ENCODE data around the gene WWC2. TPM values are rescaled to one million over a fixed set of nuclear protein-coding genes. Genes with fewer than 3 reads are reported as not detected.

WWC2 gene
- polyA plus RNA-seq, 2 donors = 2.9 to 3.4 TPM

DNA sequence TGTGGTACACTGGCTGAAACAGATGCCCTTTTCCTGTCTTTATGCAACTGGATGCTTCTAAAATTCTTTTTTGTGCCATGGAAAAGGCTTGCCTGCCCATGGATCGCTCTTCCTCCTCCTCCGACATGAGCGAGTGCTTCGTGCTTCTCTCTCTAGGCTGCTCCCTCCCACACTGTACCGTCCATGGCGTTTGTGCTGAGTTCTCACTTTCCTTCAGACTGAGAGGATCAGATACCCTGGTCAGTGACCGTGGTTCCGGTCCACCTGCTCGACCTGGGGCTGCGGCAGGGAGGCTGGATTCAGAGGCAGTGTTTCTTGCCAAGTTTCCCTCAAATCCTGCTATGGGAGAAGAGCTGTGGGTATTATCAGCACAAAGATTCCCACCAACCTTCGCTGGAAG is 233.4 kb downstream of the WWC2 start:
- peaks cover 2 to 11% of the 10 kb centered on the region in 2 donors for H3K4me1 ChIP-seq (ENCODE audit: control insufficient read depth in 2 of 2, insufficient read depth in 2 of 2, low read length in 1 of 2)
- H3K27me3 ChIP-seq (ENCODE audit: control insufficient read depth in 1 of 2, insufficient read depth in 2 of 2, low read length in 2 of 2) = no peaks in the 10 kb centered on the region
- no peak overlapping the region for H3K27ac ChIP-seq (ENCODE audit: low read depth in 2 of 2, low read length in 1 of 2)
- H3K36me3 ChIP-seq (ENCODE audit: control insufficient read depth in 2 of 2, insufficient read depth in 2 of 2, low read length in 1 of 2) = no peaks in the 10 kb centered on the region
- H3K9me3 ChIP-seq (ENCODE audit: control insufficient read depth in 2 of 2, insufficient read depth in 1 of 2, low read depth in 1 of 2, low read length in 1 of 2) = no peaks in the 10 kb centered on the region
- H3K4me3 ChIP-seq (ENCODE audit: low read depth in 1 of 2, low read length in 2 of 2) = no peak overlapping the region
- WGBS, 2 donors = 86 to 87% methylated on average over 11 of the region's 11 CpGs

- no peaks in the 10 kb centered on the region for H3K27me3 ChIP-seq (ENCODE audit: control insufficient read depth in 1 of 2, insufficient read depth in 2 of 2, low read length in 2 of 2)
- no peaks in the 10 kb centered on the region for H3K36me3 ChIP-seq (ENCODE audit: control insufficient read depth in 2 of 2, insufficient read depth in 2 of 2, low read length in 1 of 2)
- 92 to 94% methylated on average over 9 of the region's 9 CpGs for WGBS, 2 donors
- H3K4me3 ChIP-seq (ENCODE audit: low read depth in 1 of 2, low read length in 2 of 2) = no peak overlapping the region
- no peak overlapping the region for H3K27ac ChIP-seq (ENCODE audit: low read depth in 2 of 2, low read length in 1 of 2)
- H3K9me3 ChIP-seq (ENCODE audit: control insufficient read depth in 2 of 2, insufficient read depth in 1 of 2, low read depth in 1 of 2, low read length in 1 of 2) = no peaks in the 10 kb centered on the region
- peaks cover 2 to 11% of the 10 kb centered on the region in 2 donors for H3K4me1 ChIP-seq (ENCODE audit: control insufficient read depth in 2 of 2, insufficient read depth in 2 of 2, low read length in 1 of 2)
These were observed 234.1 kb downstream of the WWC2 start for GRCh38 chr4:183333202-183333601.

GRCh38 chr4:183333983-183334382 is 234.9 kb downstream of the WWC2 start:
- Histone ChIP-seq H3K36me3 (ENCODE audit: control insufficient read depth in 2 of 2, insufficient read depth in 2 of 2, low read length in 1 of 2) (no peaks in the 10 kb centered on the region), H3K9me3 (ENCODE audit: control insufficient read depth in 2 of 2, insufficient read depth in 1 of 2, low read depth in 1 of 2, low read length in 1 of 2) (no peaks in the 10 kb centered on the region), H3K4me3 (ENCODE audit: low read depth in 1 of 2, low read length in 2 of 2) (no peak overlapping the region), H3K27ac (ENCODE audit: low read depth in 2 of 2, low read length in 1 of 2) (no peak overlapping the region), H3K27me3 (ENCODE audit: control insufficient read depth in 1 of 2, insufficient read depth in 2 of 2, low read length in 2 of 2) (no peaks in the 10 kb centered on the region), H3K4me1 (ENCODE audit: control insufficient read depth in 2 of 2, insufficient read depth in 2 of 2, low read length in 1 of 2) (peaks cover 2 to 11% of the 10 kb centered on the region in 2 donors)
- 43 to 62% methylated on average over 6 of the region's 6 CpGs for WGBS, 2 donors

GRCh38 chr4:183335369-183335940 is 236.4 kb downstream of the WWC2 start:
- peaks cover 0 to 8% of the 10 kb centered on the region in 2 donors for H3K4me1 ChIP-seq (ENCODE audit: control insufficient read depth in 2 of 2, insufficient read depth in 2 of 2, low read length in 1 of 2)
- no peaks in the 10 kb centered on the region for H3K9me3 ChIP-seq (ENCODE audit: control insufficient read depth in 2 of 2, insufficient read depth in 1 of 2, low read depth in 1 of 2, low read length in 1 of 2)
- WGBS, 2 donors = 55 to 59% methylated on average over 3 of the region's 3 CpGs
- no peaks in the 10 kb centered on the region for H3K36me3 ChIP-seq (ENCODE audit: control insufficient read depth in 2 of 2, insufficient read depth in 2 of 2, low read length in 1 of 2)
- H3K4me3 ChIP-seq (ENCODE audit: low read depth in 1 of 2, low read length in 2 of 2) = no peak overlapping the region
- H3K27ac ChIP-seq (ENCODE audit: low read depth in 2 of 2, low read length in 1 of 2) = peak overlapping the region in 1 of 2 donors; percentile 36
- no peaks in the 10 kb centered on the region for H3K27me3 ChIP-seq (ENCODE audit: control insufficient read depth in 1 of 2, insufficient read depth in 2 of 2, low read length in 2 of 2)

- Histone ChIP-seq H3K36me3 (ENCODE audit: control insufficient read depth in 2 of 2, insufficient read depth in 2 of 2, low read length in 1 of 2) (no peaks in the 10 kb centered on the region), H3K9me3 (ENCODE audit: control insufficient read depth in 2 of 2, insufficient read depth in 1 of 2, low read depth in 1 of 2, low read length in 1 of 2) (no peaks in the 10 kb centered on the region), H3K4me1 (ENCODE audit: control insufficient read depth in 2 of 2, insufficient read depth in 2 of 2, low read length in 1 of 2) (peaks cover 0 to 3% of the 10 kb centered on the region in 2 donors), H3K27ac (ENCODE audit: low read depth in 2 of 2, low read length in 1 of 2) (no peak overlapping the region), H3K27me3 (ENCODE audit: control insufficient read depth in 1 of 2, insufficient read depth in 2 of 2, low read length in 2 of 2) (no peaks in the 10 kb centered on the region), H3K4me3 (ENCODE audit: low read depth in 1 of 2, low read length in 2 of 2) (no peak overlapping the region)
- 84 to 89% methylated on average over 9 of the region's 9 CpGs for WGBS, 2 donors
These were observed 238.3 kb downstream of the WWC2 start for GRCh38 chr4:183337349-183337748.

- H3K9me3 ChIP-seq (ENCODE audit: control insufficient read depth in 2 of 2, insufficient read depth in 1 of 2, low read depth in 1 of 2, low read length in 1 of 2) = no peaks in the 10 kb centered on the region
- H3K4me1 ChIP-seq (ENCODE audit: control insufficient read depth in 2 of 2, insufficient read depth in 2 of 2, low read length in 1 of 2) = peaks cover 0 to 6% of the 10 kb centered on the region in 2 donors
- H3K36me3 ChIP-seq (ENCODE audit: control insufficient read depth in 2 of 2, insufficient read depth in 2 of 2, low read length in 1 of 2) = no peaks in the 10 kb centered on the region
- H3K27me3 ChIP-seq (ENCODE audit: control insufficient read depth in 1 of 2, insufficient read depth in 2 of 2, low read length in 2 of 2) = no peaks in the 10 kb centered on the region
- 59 to 73% methylated on average over 7 of the region's 7 CpGs for WGBS, 2 donors
- no peak overlapping the region for H3K4me3 ChIP-seq (ENCODE audit: low read depth in 1 of 2, low read length in 2 of 2)
- H3K27ac ChIP-seq (ENCODE audit: low read depth in 2 of 2, low read length in 1 of 2) = no peak overlapping the region
These were observed 238.8 kb downstream of the WWC2 start for GRCh38 chr4:183337833-183338232.

DNA sequence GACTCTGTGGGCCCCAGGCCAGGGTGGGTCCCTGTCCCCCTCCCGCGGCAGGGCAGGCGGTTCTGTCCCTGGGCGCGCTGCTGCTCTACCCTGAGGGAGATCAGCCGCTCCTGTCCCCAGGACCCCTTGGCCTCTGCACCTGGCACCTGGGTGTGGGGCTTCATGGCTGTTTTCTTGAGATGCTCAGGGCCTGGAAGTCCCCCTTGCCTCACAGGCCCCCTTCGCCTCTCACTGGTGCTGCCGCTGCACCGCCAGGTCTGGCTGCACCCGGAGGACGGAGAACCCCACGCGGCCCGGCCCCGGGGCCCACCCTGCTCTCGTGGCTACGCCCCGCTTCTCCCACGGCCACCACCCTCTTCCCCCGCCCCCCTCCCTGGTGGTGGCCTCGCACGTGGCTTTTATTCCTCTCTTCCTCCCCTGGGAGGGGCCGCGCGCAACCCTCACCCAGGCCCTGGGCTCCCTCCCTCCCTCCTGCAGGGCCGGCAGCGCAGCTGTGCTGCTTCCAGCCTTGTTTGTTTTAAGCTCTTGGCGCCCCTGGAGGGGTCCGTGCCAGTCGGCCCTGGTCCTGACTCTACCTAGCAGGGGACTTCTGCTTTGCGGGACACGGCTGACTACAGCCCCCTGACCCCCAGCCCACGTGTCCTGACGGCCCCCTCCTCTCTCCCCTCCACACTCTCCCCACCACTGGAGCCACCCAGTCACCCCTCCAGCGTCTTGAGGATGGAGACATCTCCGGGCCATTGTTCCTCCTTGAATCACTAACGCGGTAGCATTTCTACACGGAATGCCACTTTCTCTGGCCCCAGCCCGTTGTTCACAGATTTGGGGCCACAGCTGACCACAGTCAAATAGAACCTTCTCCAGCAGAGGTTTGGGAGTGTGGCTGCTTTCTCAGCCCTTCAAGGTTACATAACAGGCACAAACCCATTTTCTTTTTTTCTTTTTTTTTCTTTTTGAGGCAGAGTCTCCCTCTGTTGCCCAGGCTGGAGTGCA is 243.8 kb downstream of the WWC2 start:
- H3K4me1 ChIP-seq (ENCODE audit: control insufficient read depth in 2 of 2, insufficient read depth in 2 of 2, low read length in 1 of 2) = peaks cover 0 to 3% of the 10 kb centered on the region in 2 donors
- 21 to 27% methylated on average over 34 to 40 of the region's 40 CpGs for WGBS, 2 donors
- no peaks in the 10 kb centered on the region for H3K27me3 ChIP-seq (ENCODE audit: control insufficient read depth in 1 of 2, insufficient read depth in 2 of 2, low read length in 2 of 2)
- H3K4me3 ChIP-seq (ENCODE audit: low read depth in 1 of 2, low read length in 2 of 2) = no peak overlapping the region
- no peak overlapping the region for H3K27ac ChIP-seq (ENCODE audit: low read depth in 2 of 2, low read length in 1 of 2)
- no peaks in the 10 kb centered on the region for H3K36me3 ChIP-seq (ENCODE audit: control insufficient read depth in 2 of 2, insufficient read depth in 2 of 2, low read length in 1 of 2)
- no peaks in the 10 kb centered on the region for H3K9me3 ChIP-seq (ENCODE audit: control insufficient read depth in 2 of 2, insufficient read depth in 1 of 2, low read depth in 1 of 2, low read length in 1 of 2)

DNA sequence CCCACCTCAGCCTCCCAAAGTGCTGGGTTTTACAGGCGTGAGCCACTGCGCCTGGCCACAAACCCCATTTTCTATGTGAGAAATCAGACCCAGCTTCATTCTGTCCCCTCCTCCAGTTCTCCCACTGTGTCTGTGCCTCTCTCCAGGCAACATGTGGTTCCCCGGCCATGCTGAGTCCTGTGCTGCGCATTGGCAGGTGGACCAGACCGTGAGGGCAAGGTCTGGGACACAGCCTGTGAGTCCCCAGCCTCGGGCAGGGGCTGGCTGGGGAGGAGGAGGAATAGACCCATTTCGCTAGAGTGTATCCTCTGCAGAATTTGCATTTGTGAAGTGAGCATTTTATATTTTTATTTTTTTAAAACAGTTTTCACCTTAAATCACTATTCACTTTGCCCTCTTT is 244.7 kb downstream of the WWC2 start:
- no peak overlapping the region for H3K27ac ChIP-seq (ENCODE audit: low read depth in 2 of 2, low read length in 1 of 2)
- no peaks in the 10 kb centered on the region for H3K9me3 ChIP-seq (ENCODE audit: control insufficient read depth in 2 of 2, insufficient read depth in 1 of 2, low read depth in 1 of 2, low read length in 1 of 2)
- WGBS, 2 donors = 90 to 91% methylated on average over 7 of the region's 7 CpGs
- H3K36me3 ChIP-seq (ENCODE audit: control insufficient read depth in 2 of 2, insufficient read depth in 2 of 2, low read length in 1 of 2) = no peaks in the 10 kb centered on the region
- no peak overlapping the region for H3K4me3 ChIP-seq (ENCODE audit: low read depth in 1 of 2, low read length in 2 of 2)
- no peaks in the 10 kb centered on the region for H3K27me3 ChIP-seq (ENCODE audit: control insufficient read depth in 1 of 2, insufficient read depth in 2 of 2, low read length in 2 of 2)
- H3K4me1 ChIP-seq (ENCODE audit: control insufficient read depth in 2 of 2, insufficient read depth in 2 of 2, low read length in 1 of 2) = peaks cover 4 to 6% of the 10 kb centered on the region in 2 donors

GRCh38 chr4:183344523-183345255 is 245.6 kb downstream of the WWC2 start:
- Histone ChIP-seq H3K27me3 (ENCODE audit: control insufficient read depth in 1 of 2, insufficient read depth in 2 of 2, low read length in 2 of 2) (no peaks in the 10 kb centered on the region), H3K9me3 (ENCODE audit: control insufficient read depth in 2 of 2, insufficient read depth in 1 of 2, low read depth in 1 of 2, low read length in 1 of 2) (no peaks in the 10 kb centered on the region), H3K4me3 (ENCODE audit: low read depth in 1 of 2, low read length in 2 of 2) (no peak overlapping the region), H3K4me1 (ENCODE audit: control insufficient read depth in 2 of 2, insufficient read depth in 2 of 2, low read length in 1 of 2) (peaks cover 4 to 6% of the 10 kb centered on the region in 2 donors), H3K27ac (ENCODE audit: low read depth in 2 of 2, low read length in 1 of 2) (no peak overlapping the region), H3K36me3 (ENCODE audit: control insufficient read depth in 2 of 2, insufficient read depth in 2 of 2, low read length in 1 of 2) (no peaks in the 10 kb centered on the region)
- whole genome bisulfite sequencing, 2 donors = 85 to 87% methylated on average over 15 of the region's 15 CpGs

Data from esophagus (tissue), 2 donors.